ENCODE measurements around the gene DHRS2. TPM values are rescaled to one million over a fixed set of nuclear protein-coding genes. Genes with fewer than 3 reads are reported as not detected.
"Not testable (repeated sequence)": the region's sequence is repeated elsewhere in the genome, so short reads cannot be mapped to it uniquely, and the experiment has no call there.

DHRS2 gene, protein sequence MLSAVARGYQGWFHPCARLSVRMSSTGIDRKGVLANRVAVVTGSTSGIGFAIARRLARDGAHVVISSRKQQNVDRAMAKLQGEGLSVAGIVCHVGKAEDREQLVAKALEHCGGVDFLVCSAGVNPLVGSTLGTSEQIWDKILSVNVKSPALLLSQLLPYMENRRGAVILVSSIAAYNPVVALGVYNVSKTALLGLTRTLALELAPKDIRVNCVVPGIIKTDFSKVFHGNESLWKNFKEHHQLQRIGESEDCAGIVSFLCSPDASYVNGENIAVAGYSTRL
- total RNA-seq = 1 to 10 TPM in 2 of 3 donors, not detected in 1; 4.6 to 9.4 TPM

GRCh38 chr14:23636317-23637211 is at the start of gene DHRS2:
Gene DHRS2 (plus strand): TSS chr14:23636364. CDS start chr14:23638865, 2,501 bp downstream.
- intact Hi-C loops (cut with DNase I; ENCODE audit: low total_unique reads) = no loop called here
- H3K4me1 ChIP-seq = no peaks in the 10 kb centered on the region
- H3K27ac ChIP-seq = no peak within 1 kb of the TSS
- TF ChIP-seq POLR2AphosphoS5 (IDR thresholded peaks at IDR 0.05) = no peak
- TF ChIP-seq, protein P1, sequence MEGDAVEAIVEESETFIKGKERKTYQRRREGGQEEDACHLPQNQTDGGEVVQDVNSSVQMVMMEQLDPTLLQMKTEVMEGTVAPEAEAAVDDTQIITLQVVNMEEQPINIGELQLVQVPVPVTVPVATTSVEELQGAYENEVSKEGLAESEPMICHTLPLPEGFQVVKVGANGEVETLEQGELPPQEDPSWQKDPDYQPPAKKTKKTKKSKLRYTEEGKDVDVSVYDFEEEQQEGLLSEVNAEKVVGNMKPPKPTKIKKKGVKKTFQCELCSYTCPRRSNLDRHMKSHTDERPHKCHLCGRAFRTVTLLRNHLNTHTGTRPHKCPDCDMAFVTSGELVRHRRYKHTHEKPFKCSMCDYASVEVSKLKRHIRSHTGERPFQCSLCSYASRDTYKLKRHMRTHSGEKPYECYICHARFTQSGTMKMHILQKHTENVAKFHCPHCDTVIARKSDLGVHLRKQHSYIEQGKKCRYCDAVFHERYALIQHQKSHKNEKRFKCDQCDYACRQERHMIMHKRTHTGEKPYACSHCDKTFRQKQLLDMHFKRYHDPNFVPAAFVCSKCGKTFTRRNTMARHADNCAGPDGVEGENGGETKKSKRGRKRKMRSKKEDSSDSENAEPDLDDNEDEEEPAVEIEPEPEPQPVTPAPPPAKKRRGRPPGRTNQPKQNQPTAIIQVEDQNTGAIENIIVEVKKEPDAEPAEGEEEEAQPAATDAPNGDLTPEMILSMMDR (IDR thresholded peaks at IDR 0.05) = no peak
- TF ChIP-seq POLR2A (IDR thresholded peaks at IDR 0.05) = no peak
- H3K4me3 ChIP-seq = no peak within 1 kb of the TSS
- no peaks in the 10 kb centered on the region for H3K27me3 ChIP-seq
- H3K9me3 ChIP-seq = no peaks in the 10 kb centered on the region
- DNase-seq (ENCODE audit: low spot score in 2 of 2) = peak in 1 of 2 donors; percentile 13
- no peaks in the 10 kb centered on the region for H3K36me3 ChIP-seq

- no peaks in the 10 kb centered on the region for H3K36me3 ChIP-seq
- H3K4me1 ChIP-seq = no peaks in the 10 kb centered on the region
- H3K9me3 ChIP-seq = no peaks in the 10 kb centered on the region
- peak; percentile 78 to 94 for DNase-seq (ENCODE audit: low spot score in 2 of 2)
- intact Hi-C loops (cut with DNase I; ENCODE audit: low total_unique reads) = no loop called here
- no peak overlapping the region for H3K4me3 ChIP-seq
- H3K27ac ChIP-seq = peak overlapping the region in 1 of 2 donors; percentile 5
- TF ChIP-seq POLR2A (IDR thresholded peaks at IDR 0.05) (no peak), POLR2AphosphoS5 (IDR thresholded peaks at IDR 0.05) (peak in 1 of 3 donors; percentile 35)
- TF ChIP-seq, protein P1 (IDR thresholded peaks at IDR 0.05) = peak; percentile 50 to 88 (median 86)
- H3K27me3 ChIP-seq = no peaks in the 10 kb centered on the region
These were observed 47.1 kb upstream of the DHRS2 start for GRCh38 chr14:23588884-23589598.

DNA sequence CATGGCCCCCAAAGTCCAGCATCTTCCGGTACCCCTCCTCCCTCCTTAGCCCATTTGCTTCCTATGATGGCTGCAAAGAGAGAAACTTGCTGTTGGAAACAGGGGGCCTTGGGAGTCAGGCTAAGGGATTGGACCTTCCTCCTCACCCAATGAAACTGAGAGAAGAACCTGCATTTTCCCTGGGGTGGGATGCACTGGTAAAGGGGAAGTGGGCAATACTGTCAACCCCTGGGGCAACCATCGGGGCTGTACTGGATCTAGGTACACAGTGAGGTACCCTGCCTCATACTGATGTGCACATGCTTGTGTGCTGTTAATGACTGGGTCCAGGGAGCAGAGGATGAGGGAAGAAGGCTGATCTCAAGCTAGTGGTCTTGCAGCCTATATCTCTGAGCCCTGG is 46.6 kb upstream of the DHRS2 start:
- no peak for DNase-seq (ENCODE audit: low spot score in 2 of 2)
- Histone ChIP-seq H3K27ac (peak overlapping the region in 1 of 2 donors; percentile 5), H3K27me3 (no peaks in the 10 kb centered on the region), H3K4me3 (no peak overlapping the region), H3K9me3 (no peaks in the 10 kb centered on the region), H3K36me3 (no peaks in the 10 kb centered on the region), H3K4me1 (no peaks in the 10 kb centered on the region)
- intact Hi-C loops (cut with DNase I; ENCODE audit: low total_unique reads) = no loop called here
- TF ChIP-seq, protein P1 (IDR thresholded peaks at IDR 0.05) = no peak
- TF ChIP-seq POLR2AphosphoS5 (IDR thresholded peaks at IDR 0.05) (no peak), POLR2A (IDR thresholded peaks at IDR 0.05) (no peak)

- TF ChIP-seq, protein P1 (IDR thresholded peaks at IDR 0.05) = no peak
- TF ChIP-seq POLR2A (IDR thresholded peaks at IDR 0.05) (no peak), POLR2AphosphoS5 (IDR thresholded peaks at IDR 0.05) (no peak)
- no peak for DNase-seq (ENCODE audit: low spot score in 2 of 2)
- H3K27me3 ChIP-seq = no peaks in the 10 kb centered on the region
- H3K4me3 ChIP-seq = no peak overlapping the region
- no peaks in the 10 kb centered on the region for H3K9me3 ChIP-seq
- no peaks in the 10 kb centered on the region for H3K36me3 ChIP-seq
- intact Hi-C loops (cut with DNase I; ENCODE audit: low total_unique reads) = no loop called here
- no peaks in the 10 kb centered on the region for H3K4me1 ChIP-seq
- no peak overlapping the region for H3K27ac ChIP-seq
These were observed 46.0 kb upstream of the DHRS2 start for GRCh38 chr14:23590198-23590597.

- DNase-seq (ENCODE audit: low spot score in 2 of 2); H3K4me3 ChIP-seq; H3K4me1 ChIP-seq; intact Hi-C loops (cut with DNase I; ENCODE audit: low total_unique reads); H3K9me3 ChIP-seq; H3K36me3 ChIP-seq; H3K27ac ChIP-seq; H3K27me3 ChIP-seq: not testable (repeated sequence)
These were observed 42.0 kb upstream of the DHRS2 start for GRCh38 chr14:23594191-23594590.
